HUES6 (cell line): ENCODE measurements around the gene ITGB5.

ENCODE experiments used
- H3K27ac ChIP-seq: 2 replicates; pipeline ENCODE4 v1.7.0; 2013; ENCODE audit warnings: low read depth, mild to moderate bottlenecking, low read length, inconsistent platforms
- H3K27me3 ChIP-seq: 2 replicates; pipeline ENCODE4 v1.6.1; 2013; ENCODE audit warnings: low read length; ENCODE audit not compliant: control insufficient read depth, insufficient read depth
- H3K36me3 ChIP-seq: 2 replicates; pipeline ENCODE4 v1.6.1; 2013; ENCODE audit warnings: low read length; ENCODE audit not compliant: control insufficient read depth, insufficient read depth
- H3K4me1 ChIP-seq: 2 replicates; pipeline ENCODE4 v1.6.1; 2013; ENCODE audit warnings: low read length; ENCODE audit not compliant: control insufficient read depth, insufficient read depth
- H3K4me3 ChIP-seq: 2 replicates; pipeline ENCODE4 v1.5.1; 2013; ENCODE audit warnings: low read depth, low read length
- H3K9ac ChIP-seq: one replicate; pipeline ENCODE4 v1.6.1; 2013; ENCODE audit warnings: mild to moderate bottlenecking, low read length
- H3K9me3 ChIP-seq: 2 replicates; pipeline ENCODE4 v1.6.1; 2013; ENCODE audit warnings: low read depth, low read length; ENCODE audit not compliant: control insufficient read depth, insufficient read depth

ITGB5 gene

DNA sequence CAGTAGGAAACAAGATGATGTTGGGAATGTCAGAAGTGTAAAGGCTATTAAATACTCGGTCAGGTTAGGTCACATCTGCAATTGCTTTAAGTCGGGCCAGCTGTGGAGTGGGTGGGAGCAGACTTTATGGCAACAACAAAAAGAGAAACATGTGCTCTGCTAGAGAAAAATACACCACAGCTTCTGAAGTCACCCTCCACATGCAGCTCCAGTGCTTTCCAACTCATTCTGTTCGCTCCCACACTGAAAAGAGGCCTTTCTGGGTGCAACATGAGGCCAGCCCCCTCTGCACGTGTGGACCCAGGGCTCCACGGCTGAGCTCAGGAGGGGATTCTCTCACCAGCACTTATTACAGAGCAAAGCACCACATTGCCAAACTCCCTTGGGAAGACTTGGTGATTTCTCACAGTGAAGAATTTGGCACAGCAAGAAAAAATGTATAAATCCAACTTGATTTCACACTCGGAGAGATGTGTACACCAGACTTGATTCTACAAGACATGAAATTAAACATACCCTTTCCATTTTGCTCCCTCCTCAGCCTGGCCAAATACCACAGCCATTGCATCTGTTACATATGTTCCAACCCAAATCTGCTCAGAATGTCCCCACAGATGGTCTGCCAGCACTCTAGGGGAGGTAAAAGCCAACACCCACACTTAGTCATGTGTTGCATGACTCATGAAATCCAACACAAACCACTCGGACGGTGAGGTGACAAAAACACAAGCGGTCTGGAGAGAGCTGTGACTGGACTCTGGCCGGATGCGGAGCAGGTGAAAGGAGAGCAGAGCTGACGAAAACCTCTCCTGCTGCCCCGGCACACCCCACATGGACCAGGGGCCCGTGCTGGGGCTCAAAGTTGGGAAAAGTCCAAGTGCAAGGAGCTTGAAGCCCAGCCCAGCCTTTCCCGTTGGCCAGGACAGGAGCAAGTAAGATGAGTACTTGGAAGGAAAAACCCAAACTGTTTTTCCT lies 74.6 kb downstream of the ITGB5 start:
- H3K27ac ChIP-seq = no peak overlapping the region
- H3K4me3 ChIP-seq = no peak overlapping the region
- no peak overlapping the region for H3K9ac ChIP-seq

DNA sequence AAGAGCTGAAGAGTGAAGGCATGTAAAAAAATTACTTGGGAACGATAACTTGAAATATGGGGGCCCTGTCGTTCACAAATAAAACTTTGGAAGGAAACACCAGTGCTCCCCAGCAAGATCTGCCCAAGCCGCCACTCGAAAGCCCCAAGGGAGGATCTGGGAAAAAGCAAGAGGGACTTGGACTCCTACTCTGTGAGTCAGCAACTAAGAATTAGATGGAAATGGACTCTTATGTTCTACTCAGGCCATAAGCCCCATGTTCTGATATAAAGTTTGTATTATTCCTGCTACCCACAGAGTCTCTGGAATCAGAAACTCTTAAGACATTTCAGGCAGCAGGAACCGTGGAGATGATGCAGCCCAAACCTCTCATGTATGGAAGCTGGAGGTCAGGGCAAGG lies 75.7 kb downstream of the ITGB5 start:
- Histone ChIP-seq H3K9me3 (no peaks in the 10 kb centered on the region), H3K27ac (no peak overlapping the region), H3K36me3 (peaks cover 78% of the 10 kb centered on the region), H3K4me3 (no peak overlapping the region), H3K4me1 (peaks cover 3% of the 10 kb centered on the region; the same call in 1 of the 2 replicates), H3K27me3 (no peaks in the 10 kb centered on the region), H3K9ac (no peak overlapping the region)

More for the DNA sequence above, 74.6 kb downstream of the ITGB5 start:
- peaks cover 86% of the 10 kb centered on the region for H3K36me3 ChIP-seq
- H3K27me3 ChIP-seq = no peaks in the 10 kb centered on the region
- peaks cover 3% of the 10 kb centered on the region; the same call in 1 of the 2 replicates for H3K4me1 ChIP-seq
- no peaks in the 10 kb centered on the region for H3K9me3 ChIP-seq

DNA sequence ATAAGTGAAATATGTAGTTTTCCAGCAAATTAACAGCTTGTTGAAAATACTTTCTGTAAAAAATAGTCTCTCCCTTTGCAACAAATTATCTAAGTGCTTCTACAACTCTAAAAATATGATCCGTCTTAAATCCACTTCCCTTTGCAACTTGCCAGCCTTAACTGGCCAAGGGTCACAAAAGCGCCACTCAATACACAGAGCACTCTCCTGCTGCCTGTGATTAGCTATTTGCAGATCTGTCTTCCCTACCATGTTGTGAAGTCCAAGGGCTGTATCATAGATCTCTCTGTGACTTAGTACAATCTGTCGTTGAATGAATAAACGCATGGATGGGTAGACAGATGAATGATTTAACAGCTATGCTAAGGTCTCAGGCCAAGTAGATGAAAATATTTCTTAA lies 76.2 kb downstream of the ITGB5 start:
- Histone ChIP-seq H3K27me3 (no peaks in the 10 kb centered on the region), H3K4me3 (no peak overlapping the region), H3K9ac (no peak overlapping the region), H3K4me1 (peaks cover 3% of the 10 kb centered on the region; the same call in 1 of the 2 replicates), H3K36me3 (peaks cover 75% of the 10 kb centered on the region), H3K27ac (no peak overlapping the region), H3K9me3 (no peaks in the 10 kb centered on the region)

DNA sequence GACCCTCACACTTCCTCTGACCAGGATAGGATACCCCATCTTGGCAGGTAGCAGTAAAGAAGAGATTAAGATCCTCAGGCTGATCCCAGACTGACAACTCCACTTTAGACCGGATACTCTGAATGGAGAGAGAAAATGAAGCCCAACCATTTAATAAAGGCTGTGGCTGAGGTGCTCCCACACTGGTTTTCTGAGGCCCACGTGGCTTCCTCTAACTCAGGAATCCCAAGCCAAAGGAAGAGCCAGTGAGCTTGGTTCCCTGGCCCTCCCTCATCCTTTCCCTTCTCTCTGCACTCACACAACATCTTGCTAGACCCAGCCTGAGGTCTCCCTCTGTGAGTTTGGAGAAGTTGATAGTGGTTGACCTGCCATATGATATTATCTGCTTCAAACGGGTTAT lies 78.1 kb downstream of the ITGB5 start:
- Histone ChIP-seq H3K4me3 (no peak overlapping the region), H3K27me3 (no peaks in the 10 kb centered on the region), H3K36me3 (peaks cover 62% of the 10 kb centered on the region), H3K9ac (no peak overlapping the region), H3K27ac (no peak overlapping the region), H3K9me3 (no peaks in the 10 kb centered on the region), H3K4me1 (peaks cover 3% of the 10 kb centered on the region; the same call in 1 of the 2 replicates)

DNA sequence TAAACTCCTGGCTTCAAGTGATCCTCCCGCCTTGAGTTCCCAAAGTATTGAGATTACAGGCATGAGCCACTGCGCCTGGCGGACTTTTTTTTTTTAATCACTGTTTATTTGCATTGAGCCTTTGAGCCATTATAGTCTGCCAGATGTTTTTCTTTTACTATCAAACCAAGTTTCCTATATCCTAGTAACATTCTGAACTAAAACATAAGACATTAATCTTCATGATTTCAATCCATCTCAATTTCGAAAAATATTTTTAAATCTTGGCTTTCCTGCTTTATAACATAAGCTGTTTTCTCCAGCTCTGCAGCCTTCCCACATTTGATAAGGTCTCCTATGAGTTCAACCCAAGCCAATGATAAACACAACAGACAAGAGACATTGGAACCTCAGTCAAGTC lies 81.5 kb downstream of the ITGB5 start:
- H3K36me3 ChIP-seq = peaks cover 62% of the 10 kb centered on the region
- peaks cover 21% of the 10 kb centered on the region; the same call in 1 of the 2 replicates for H3K4me1 ChIP-seq

DNA sequence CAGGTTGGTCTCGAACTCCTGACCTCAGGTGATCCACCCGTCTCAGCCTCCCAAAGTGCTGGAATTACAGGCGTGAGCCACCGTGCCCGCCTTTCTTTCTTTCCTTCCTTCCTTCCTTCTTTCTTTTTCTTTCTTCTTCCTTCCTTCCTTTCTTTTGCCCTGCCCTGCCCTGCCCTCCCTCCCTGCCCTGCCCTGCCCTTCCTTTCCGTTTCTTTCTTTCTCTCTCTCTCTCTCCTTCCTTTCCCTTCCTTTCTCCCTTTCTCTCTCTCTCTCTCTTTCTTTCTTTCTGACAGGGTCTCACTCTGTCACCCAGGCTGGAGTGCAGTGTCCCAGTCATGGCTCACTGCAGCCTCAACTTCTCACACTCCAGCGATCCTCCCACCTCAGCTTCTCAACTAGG lies 82.3 kb downstream of the ITGB5 start:
- Histone ChIP-seq H3K27me3 (no peaks in the 10 kb centered on the region), H3K9ac (no peak overlapping the region), H3K9me3 (no peaks in the 10 kb centered on the region), H3K27ac (no peak overlapping the region), H3K4me3 (no peak overlapping the region), H3K36me3 (peaks cover 64% of the 10 kb centered on the region), H3K4me1 (peaks cover 25% of the 10 kb centered on the region; the same call in 1 of the 2 replicates)

More for the DNA sequence above, 81.5 kb downstream of the ITGB5 start:
- Histone ChIP-seq H3K27ac (no peak overlapping the region), H3K4me3 (no peak overlapping the region), H3K9ac (no peak overlapping the region), H3K27me3 (no peaks in the 10 kb centered on the region), H3K9me3 (no peaks in the 10 kb centered on the region)

DNA sequence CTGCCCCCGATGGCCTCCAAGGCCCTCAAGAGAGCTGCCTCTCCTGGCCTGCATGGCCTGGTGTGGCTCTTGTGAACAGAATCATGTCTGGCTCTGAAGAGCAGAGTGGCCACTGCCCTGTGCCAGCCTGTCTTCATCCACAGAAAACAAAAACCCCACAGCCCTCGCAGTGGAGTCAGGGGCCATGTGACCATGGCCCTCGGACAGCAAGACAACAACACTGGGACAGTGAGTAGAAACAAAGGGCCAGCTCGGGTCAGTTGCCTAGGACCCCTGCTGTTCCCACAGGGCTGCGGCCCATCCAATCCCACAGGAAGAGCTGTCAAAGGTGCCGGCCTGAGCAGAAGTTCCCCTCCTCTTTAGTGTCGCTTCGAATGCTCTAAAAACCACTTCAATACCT lies 84.5 kb downstream of the ITGB5 start:
- no peak overlapping the region for H3K27ac ChIP-seq

DNA sequence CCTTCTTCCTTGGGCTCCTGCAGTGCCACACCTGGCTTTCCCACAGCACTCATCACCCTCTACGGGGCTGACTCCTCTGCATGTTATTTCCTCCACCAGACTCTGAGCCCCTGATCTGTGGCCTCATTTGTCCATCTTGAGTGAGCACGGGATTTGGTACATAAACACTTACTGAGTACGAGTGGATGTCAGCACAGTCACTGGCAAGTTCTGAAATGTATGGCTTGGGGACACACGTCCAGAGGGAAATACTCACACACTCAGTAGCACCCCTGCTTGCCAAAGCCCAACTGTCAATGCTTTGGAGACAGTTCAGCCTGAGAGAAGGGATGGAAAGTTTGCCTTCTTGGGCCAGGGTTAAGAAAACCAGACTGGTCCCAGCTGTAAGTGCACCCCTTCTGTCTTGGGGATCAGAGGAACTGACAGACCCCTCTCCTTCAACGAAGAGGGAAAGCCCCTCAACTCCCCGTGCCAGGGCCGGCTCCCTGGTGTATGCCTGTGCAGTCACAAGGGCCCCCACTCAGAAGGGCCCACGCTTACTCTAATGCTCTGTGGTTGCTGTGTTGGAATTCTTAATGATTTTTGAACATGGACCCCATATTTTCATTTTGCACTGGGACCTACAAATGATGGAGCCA lies 85.0 kb downstream of the ITGB5 start:
- Histone ChIP-seq H3K4me1 (peaks cover 21% of the 10 kb centered on the region; the same call in 1 of the 2 replicates), H3K9me3 (no peaks in the 10 kb centered on the region), H3K4me3 (no peak overlapping the region), H3K27ac (no peak overlapping the region), H3K27me3 (no peaks in the 10 kb centered on the region), H3K36me3 (peaks cover 59% of the 10 kb centered on the region), H3K9ac (no peak overlapping the region)

More for the DNA sequence above, 84.5 kb downstream of the ITGB5 start:
- H3K9me3 ChIP-seq = no peaks in the 10 kb centered on the region
- H3K9ac ChIP-seq = no peak overlapping the region
- H3K4me1 ChIP-seq = peaks cover 21% of the 10 kb centered on the region; the same call in 1 of the 2 replicates
- peaks cover 57% of the 10 kb centered on the region for H3K36me3 ChIP-seq
- H3K4me3 ChIP-seq = no peak overlapping the region
- no peaks in the 10 kb centered on the region for H3K27me3 ChIP-seq

DNA sequence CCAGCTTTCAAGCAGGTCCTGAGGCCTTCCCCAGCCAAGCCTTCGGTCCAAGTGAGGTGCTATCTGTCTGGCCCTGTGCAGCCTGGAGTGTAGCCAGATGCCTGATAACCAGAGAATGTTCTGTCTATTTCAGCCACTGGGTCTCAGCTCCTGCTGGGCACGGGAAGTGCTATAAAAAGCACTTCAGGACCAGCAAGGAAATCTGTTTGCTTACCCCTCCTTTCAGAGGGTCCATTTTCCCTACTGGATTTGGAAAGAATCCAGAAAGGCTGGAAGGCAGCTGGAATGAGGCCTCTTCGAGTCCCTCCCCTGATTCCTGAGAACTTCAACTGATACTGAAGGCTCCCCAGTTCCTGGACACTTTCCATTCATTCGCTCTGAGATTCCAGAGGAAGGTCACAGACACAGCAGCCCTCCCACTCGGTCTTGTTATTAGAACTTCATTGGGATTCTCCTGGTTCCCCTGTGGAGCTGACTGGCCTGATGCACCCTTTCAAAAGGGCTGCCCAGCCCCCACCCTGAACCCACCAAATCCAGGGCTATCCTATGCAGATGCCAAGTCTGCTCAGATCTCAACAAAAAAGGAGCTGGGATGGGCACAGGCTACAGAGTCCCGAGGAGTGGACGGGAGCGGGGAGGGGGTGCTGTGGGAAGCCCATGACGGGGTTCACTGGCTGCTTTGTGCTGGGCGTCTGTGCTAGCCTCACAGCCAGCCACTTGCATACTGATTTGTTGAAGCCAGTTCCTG lies 86.5 kb downstream of the ITGB5 start:
- H3K4me3 ChIP-seq = no peak overlapping the region
- peaks cover 21% of the 10 kb centered on the region; the same call in 1 of the 2 replicates for H3K4me1 ChIP-seq
- no peak overlapping the region for H3K9ac ChIP-seq
- no peaks in the 10 kb centered on the region for H3K27me3 ChIP-seq
- peak overlapping the region; percentile 16; the same call in 1 of the 2 replicates for H3K27ac ChIP-seq
- no peaks in the 10 kb centered on the region for H3K9me3 ChIP-seq
- H3K36me3 ChIP-seq = peaks cover 70% of the 10 kb centered on the region

DNA sequence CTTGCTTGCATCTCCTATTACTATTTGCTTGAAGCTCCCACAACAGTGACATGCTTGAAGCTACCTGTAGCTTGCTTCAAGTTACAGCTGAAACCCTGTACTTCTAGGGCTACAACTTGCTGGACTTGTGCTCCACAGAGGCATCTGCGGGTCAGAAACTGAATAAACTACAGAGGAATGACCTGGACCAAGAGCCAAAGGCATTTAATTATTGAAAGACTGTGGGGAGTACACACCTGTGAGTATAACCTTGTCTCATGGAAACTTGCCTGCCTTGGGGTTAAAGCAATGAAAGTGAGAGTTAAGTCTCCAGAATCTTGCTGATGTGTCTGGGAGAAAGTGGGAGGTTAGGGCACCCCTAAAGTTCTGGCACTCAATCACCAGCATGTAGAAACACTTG lies 87.1 kb downstream of the ITGB5 start:
- Histone ChIP-seq H3K4me1 (peaks cover 21% of the 10 kb centered on the region; the same call in 1 of the 2 replicates), H3K9me3 (no peaks in the 10 kb centered on the region), H3K27ac (peak overlapping the region; percentile 16; the same call in 1 of the 2 replicates), H3K4me3 (no peak overlapping the region), H3K36me3 (peaks cover 70% of the 10 kb centered on the region), H3K27me3 (no peaks in the 10 kb centered on the region), H3K9ac (no peak overlapping the region)
